GM12891 (cell line): ENCODE results near the gene EI24.

Experiments used
- POLR2A ChIP-seq: IDR thresholded peaks from 2 replicates; pipeline ENCODE4 v1.6.1; 2011; ENCODE audit warnings: low read depth, low read length, control low read depth
- POLR2AphosphoS5 ChIP-seq: IDR thresholded peaks from 2 replicates; pipeline ENCODE4 v1.6.1; 2011; ENCODE audit warnings: low read depth, low read length, control low read depth
- POU2F2 ChIP-seq: IDR thresholded peaks from 2 replicates; pipeline ENCODE4 v1.6.1; 2011; ENCODE audit warnings: low read depth, mild to moderate bottlenecking, control low read depth, low read length, moderate library complexity
- TAF1 ChIP-seq: IDR thresholded peaks from 2 replicates; pipeline ENCODE4 v1.6.1; 2011; ENCODE audit warnings: low read depth, low read length, control low read depth

DNA sequence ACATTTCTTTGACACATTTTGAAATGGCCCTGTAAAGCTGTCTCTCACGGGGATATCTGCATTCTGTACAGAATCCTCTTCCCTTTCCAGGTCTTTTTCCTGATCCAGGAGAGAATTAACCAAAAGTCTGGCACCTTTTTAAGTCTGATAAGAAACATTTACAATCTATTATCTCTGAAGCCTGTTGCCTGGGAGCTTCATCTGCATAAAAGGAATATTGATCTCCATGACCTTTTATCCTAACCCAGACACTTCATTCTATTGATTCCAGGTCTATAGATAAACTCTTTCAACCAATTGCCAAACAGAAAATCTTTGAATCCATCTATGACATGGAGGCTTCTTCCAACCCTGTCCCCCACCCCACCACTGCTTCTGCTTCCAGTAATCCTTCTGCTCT lies 33.7 kb upstream of the EI24 start:
- TF ChIP-seq POU2F2 (no peak), POLR2A (no peak), POLR2AphosphoS5 (no peak), TAF1 (no peak)
